Subcutaneous adipose tissue (tissue), 4 donors: Measurements from ENCODE around the gene AQP12B. TPM values are rescaled to one million over a fixed set of nuclear protein-coding genes. Genes with fewer than 3 reads are reported as not detected.
"Not testable (repeated sequence)": the region's sequence is repeated elsewhere in the genome, so short reads cannot be mapped to it uniquely, and the experiment has no call there.

Source experiments
- total RNA-seq, 4 donors: library from RNA; depleted of rRNA; stranded (reverse); fragments of >200 nt; gene quantifications; one replicate each; pipeline ENCODE4 v1.1.0, GENCODE V29; 2016
- TF ChIP-seq, protein P1 (sequence below): fragments of 450-650 bp; IDR thresholded peaks from one replicate; pipeline ENCODE4 v1.5.1; 2016; ENCODE audit warnings: low read depth, mild to moderate bottlenecking, control low read depth, antibody characterized with exemption, moderate library complexity

Gene AQP12B, protein sequence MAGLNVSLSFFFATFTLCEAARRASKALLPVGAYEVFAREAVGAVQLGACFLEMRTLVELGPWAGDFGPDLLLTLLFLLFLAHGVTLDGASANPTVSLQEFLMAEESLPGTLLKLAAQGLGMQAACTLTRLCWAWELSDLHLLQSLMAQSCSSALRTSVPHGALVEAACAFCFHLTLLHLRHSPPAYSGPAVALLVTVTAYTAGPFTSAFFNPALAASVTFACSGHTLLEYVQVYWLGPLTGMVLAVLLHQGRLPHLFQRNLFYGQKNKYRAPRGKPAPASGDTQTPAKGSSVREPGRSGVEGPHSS
- not detected for total RNA-seq

DNA sequence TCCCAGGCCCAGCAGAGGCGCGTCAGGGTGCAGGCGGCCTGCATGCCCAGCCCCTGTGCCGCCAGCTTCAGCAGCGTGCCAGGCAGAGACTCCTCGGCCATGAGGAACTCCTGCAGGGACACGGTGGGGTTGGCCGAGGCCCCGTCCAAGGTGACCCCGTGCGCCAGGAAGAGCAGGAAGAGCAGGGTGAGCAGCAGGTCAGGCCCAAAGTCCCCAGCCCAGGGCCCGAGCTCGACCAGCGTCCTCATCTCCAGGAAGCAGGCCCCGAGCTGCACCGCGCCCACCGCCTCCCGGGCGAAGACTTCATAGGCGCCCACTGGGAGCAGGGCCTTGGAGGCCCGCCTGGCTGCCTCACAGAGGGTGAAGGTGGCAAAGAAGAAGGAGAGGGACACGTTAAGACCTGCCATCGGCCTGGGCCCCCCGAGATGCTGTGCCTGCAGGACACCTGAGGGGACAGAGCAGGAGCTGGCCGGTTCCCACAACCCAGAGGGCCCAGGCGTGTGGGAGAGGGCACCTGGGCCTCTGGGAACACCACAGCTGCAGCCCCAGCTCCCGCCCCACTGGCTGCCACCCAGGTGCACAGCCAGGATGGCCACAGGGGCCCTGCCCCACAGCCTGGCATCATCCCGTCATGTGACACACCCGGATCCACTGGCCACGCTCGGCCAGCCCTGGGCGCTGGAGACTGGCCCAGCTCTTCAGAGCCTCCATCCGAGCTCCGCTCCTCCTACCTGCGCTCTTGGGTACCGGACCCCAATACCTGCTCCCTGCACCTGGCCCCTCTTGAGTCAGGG, at the start of gene AQP12B:
Gene AQP12B (minus strand): TSS at position 455 of the 794 bp plus-strand sequence. CDS start 48 bp downstream, at position 407.
- TF ChIP-seq, protein P1, sequence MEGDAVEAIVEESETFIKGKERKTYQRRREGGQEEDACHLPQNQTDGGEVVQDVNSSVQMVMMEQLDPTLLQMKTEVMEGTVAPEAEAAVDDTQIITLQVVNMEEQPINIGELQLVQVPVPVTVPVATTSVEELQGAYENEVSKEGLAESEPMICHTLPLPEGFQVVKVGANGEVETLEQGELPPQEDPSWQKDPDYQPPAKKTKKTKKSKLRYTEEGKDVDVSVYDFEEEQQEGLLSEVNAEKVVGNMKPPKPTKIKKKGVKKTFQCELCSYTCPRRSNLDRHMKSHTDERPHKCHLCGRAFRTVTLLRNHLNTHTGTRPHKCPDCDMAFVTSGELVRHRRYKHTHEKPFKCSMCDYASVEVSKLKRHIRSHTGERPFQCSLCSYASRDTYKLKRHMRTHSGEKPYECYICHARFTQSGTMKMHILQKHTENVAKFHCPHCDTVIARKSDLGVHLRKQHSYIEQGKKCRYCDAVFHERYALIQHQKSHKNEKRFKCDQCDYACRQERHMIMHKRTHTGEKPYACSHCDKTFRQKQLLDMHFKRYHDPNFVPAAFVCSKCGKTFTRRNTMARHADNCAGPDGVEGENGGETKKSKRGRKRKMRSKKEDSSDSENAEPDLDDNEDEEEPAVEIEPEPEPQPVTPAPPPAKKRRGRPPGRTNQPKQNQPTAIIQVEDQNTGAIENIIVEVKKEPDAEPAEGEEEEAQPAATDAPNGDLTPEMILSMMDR: not testable (repeated sequence)

GRCh38 chr2:240732184-240732583, 49.5 kb upstream of the AQP12B start:
- TF ChIP-seq, protein P1: no peak

DNA sequence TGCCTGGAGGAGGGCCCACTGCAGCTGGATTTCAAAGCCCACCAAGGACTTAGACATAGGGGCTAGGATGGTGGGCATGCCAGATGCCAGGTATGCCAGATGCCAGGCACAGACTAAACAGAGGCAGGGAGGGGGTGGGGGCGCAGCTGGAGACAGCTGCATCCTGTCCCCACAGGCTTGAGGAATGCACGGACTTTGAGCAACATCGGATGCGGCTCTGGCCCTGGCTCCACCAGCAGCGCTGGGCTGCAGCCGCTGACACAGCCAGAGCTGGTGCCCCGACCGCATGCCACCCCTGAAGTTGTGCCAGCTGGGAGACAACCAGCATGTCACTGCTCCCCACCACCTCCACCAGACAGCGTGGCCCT, 48.5 kb upstream of the AQP12B start:
- TF ChIP-seq, protein P1: no peak

GRCh38 chr2:240730501-240731177, 48.0 kb upstream of the AQP12B start:
- TF ChIP-seq, protein P1: no peak

DNA sequence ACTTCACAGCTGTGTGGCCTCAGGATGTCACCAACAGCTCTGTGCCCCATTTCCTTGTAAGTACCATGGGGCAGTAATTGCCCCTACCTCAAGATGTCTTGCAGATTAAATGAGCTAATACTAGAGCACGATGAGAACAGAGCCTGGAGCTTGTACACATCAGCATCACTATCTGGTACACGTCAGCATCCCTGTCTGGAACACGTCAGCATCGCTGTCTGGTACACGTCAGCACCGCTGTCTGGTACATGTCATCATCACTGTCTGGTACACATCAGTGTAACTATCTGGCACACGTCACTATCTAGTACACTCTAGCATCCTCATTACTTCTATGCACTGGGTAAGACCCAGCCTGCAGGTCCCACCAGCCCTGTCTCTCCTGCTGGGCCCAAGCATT, 46.1 kb upstream of the AQP12B start:
- TF ChIP-seq, protein P1: no peak

DNA sequence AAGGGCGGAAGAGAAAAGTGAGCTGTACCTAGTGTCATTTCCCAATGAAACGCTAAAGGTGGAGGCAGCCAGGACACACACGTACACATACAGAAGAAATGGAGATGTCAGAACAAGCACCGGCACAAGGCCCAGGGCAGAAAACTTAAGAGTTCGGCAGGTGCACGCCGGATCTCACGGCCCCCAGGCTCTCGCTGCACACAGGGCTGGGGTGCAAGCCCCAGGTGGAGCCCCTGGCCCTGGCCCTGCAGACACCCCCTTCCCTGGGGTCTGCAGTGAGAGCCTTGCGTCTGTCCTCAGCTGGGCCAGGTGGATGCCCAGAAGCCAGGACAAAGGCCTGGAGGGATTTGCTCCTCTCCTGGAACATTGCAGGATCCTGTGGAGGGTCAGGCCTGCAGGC, 45.7 kb upstream of the AQP12B start:
- TF ChIP-seq, protein P1: no peak

- TF ChIP-seq, protein P1: no peak
Observed at GRCh38 chr2:240727913-240728312, 45.2 kb upstream of the AQP12B start.
